Heart right ventricle (tissue), 16 donors: ENCODE measurements around the gene KRT7. TPM values are rescaled to one million over a fixed set of nuclear protein-coding genes. Genes with fewer than 3 reads are reported as not detected.
"Not testable (repeated sequence)": the region's sequence is repeated elsewhere in the genome, so short reads cannot be mapped to it uniquely, and the experiment has no call there.

Source experiments
- ATAC-seq, 8 donors: fragments of 200-7000 bp; cut with Tn5 transposase; one replicate each; pipeline ENCODE4 v1.9.1; 2020; ENCODE audit warnings: mild to moderate bottlenecking in 8 of 8, moderate library complexity in 8 of 8, moderate number of reproducible peaks in 1 of 8
- DNase-seq, 2 donors: peaks; one replicate each; pipeline ENCODE4 v3.0.0-alpha.2; 2020
- H3K27ac ChIP-seq, 10 donors: fragments of 200-600 bp; sonication (generic) in 2 of 10; one replicate each; pipeline versions ENCODE4 v1.5.0 to v1.8.0; 2020 to 2022; ENCODE audit warnings: mild to moderate bottlenecking in 3 of 10
- H3K27me3 ChIP-seq, 7 donors: fragments of 200-600 bp; one replicate each; pipeline ENCODE4 v1.8.0; 2021 to 2022; ENCODE audit warnings: mild to moderate bottlenecking in 2 of 7
- H3K36me3 ChIP-seq, 9 donors: fragments of 200-600 bp; sonication (generic) in 1 of 9; one replicate each; pipeline versions ENCODE4 v1.5.0 to v1.8.0; 2020 to 2022; ENCODE audit warnings: mild to moderate bottlenecking in 2 of 9
- H3K4me1 ChIP-seq, 9 donors: fragments of 200-600 bp; sonication (generic) in 1 of 9; one replicate each; pipeline versions ENCODE4 v1.5.0 to v1.8.0; 2020 to 2022; ENCODE audit warnings: mild to moderate bottlenecking in 4 of 9
- H3K4me3 ChIP-seq, 10 donors: fragments of 200-600 bp; sonication (generic) in 2 of 10; one replicate each; pipeline versions ENCODE4 v1.5.0 to v1.8.0; 2020 to 2022; ENCODE audit warnings: mild to moderate bottlenecking in 7 of 10, moderate library complexity in 2 of 10
- H3K9me3 ChIP-seq, 11 donors: fragments of 200-600 bp in 10 of 11; sonication (generic) in 2 of 11; one replicate each; pipeline versions ENCODE4 v1.5.0 to v1.8.0; 2013 to 2022; ENCODE audit warnings: mild to moderate bottlenecking in 2 of 11, control low read depth in 1 of 11, moderate library complexity in 1 of 11
- CTCF ChIP-seq, 9 donors: fragments of 200-600 bp; sonication (generic) in 2 of 9; IDR thresholded peaks; one replicate each; pipeline versions ENCODE4 v1.5.0 to v1.8.0; 2021 to 2022; ENCODE audit warnings: antibody characterized with exemption in 9 of 9, mild to moderate bottlenecking in 5 of 9, moderate library complexity in 1 of 9
- WGBS, 2 donors: extraction: QIAGEN DNeasy Blood & Tissue Kit; methylation state at CpG; one replicate each; pipeline ENCODE4 v1.1.7; 2013; ENCODE audit warnings: inconsistent platforms in 1 of 2; 5-methylcytosine and 5-hydroxymethylcytosine counted together
- intact Hi-C, 10 donors: fragments of 100-400 bp; cut with DNase I; formaldehyde crosslinking; loops; one replicate each; pipeline versions ENCODE4 v1.11.1 to v1.14.2; 2022
- polyA plus RNA-seq, 2 donors: library from polyadenylated mRNA; stranded (reverse); fragments of 200-250 nt; gene quantifications; one replicate each; pipeline ENCODE4 v1.2.3, GENCODE V29; 2013
- total RNA-seq, 10 donors: library from RNA; stranded (reverse); fragmentation: NEBNext Ultra II Directional in 3 of 10; extraction: Animal tissue kit (Norgen Biotek cat#: 25700) in 3 of 10; gene quantifications; one replicate each; pipeline versions ENCODE4 v1.2.1 to v1.2.4, GENCODE V29; 2021 to 2023
- donor health status: Arrhythmogenic right ventricular cardiomyopathy.
- donor health status: ischemic (EF 13 %, LVEDD 7.1; RV severe dilation, severe dysfunction).
- donor health status: healthy with polysubstance abuse.
- donor health status: DM: no; HTN: yes; CAD: no.
- donor health status: DM: no; HTN: no; CAD: no.
- donor health status: ischemic (EF 25% LVEDD 6.9; RV normal size, moderate dysfunction).
- donor health status: ischemic (EF 25% LVEDD 5.7; RV mildly dilated, moderate dysfunction).
- donor health status: healthy.
- donor health status: DM: yes; HTN: yes; CAD: no.
- donor health status: Ischemic cardiomyopathy.
- donor health status: ischemic (EF 35%, LVEDD 5.7; RV mildly dilated, moderate dysfunction).
- donor health status: nonischemic (EF 11% LVEDD 7.7; RV severe dilation, severe dysfunction).
- donor health status: DM: yes; HTN: yes; CAD: no.
- donor health status: PGD.
- donor health status: ischemic (EF 29% LVEDD 5.4; RV normal size, mild dysfunction).
- donor health status: nonischemic (EF 23%, LVEDD 6.1; RV moderate dilation, normal function).

KRT7 gene
- total and polyA plus RNA-seq, 12 donors: 0.59 to 10.8 (median 1.8) TPM; not detected in 3

GRCh38 chr12:52284562-52285171 lies 51.6 kb downstream of the KRT7 start:
- no peak for ATAC-seq
- no peak for DNase-seq
- TF ChIP-seq CTCF (IDR thresholded peaks at IDR 0.05): no peak
- Histone ChIP-seq H3K4me3 (no peak overlapping the region), H3K9me3 (no peaks in the 10 kb centered on the region), H3K4me1 (peaks cover 0 to 20% (median 10%) of the 10 kb centered on the region in 9 donors), H3K27ac (no peak overlapping the region), H3K36me3 (no peaks in the 10 kb centered on the region), H3K27me3 (peaks cover 0 to 5% (median under 1%) of the 10 kb centered on the region in 7 donors)
- WGBS, 2 donors: 75 to 79% methylated on average over 4 of the region's 4 CpGs
- intact Hi-C loops: no loop called here

GRCh38 chr12:52285172-52285745 lies 52.2 kb downstream of the KRT7 start:
- Histone ChIP-seq H3K27me3 (peaks cover 0 to under 1% (median 0%) of the 10 kb centered on the region in 7 donors), H3K9me3 (no peaks in the 10 kb centered on the region), H3K27ac (no peak overlapping the region), H3K4me3 (no peak overlapping the region), H3K4me1 (peaks cover 0 to 14% (median 9%) of the 10 kb centered on the region in 9 donors), H3K36me3 (no peaks in the 10 kb centered on the region)
- 92 to 93% methylated on average over 2 of the region's 2 CpGs for WGBS, 2 donors
- DNase-seq (no peak), ATAC-seq (no peak)
- intact Hi-C loops: no loop called here
- TF ChIP-seq CTCF (IDR thresholded peaks at IDR 0.05): no peak

DNA sequence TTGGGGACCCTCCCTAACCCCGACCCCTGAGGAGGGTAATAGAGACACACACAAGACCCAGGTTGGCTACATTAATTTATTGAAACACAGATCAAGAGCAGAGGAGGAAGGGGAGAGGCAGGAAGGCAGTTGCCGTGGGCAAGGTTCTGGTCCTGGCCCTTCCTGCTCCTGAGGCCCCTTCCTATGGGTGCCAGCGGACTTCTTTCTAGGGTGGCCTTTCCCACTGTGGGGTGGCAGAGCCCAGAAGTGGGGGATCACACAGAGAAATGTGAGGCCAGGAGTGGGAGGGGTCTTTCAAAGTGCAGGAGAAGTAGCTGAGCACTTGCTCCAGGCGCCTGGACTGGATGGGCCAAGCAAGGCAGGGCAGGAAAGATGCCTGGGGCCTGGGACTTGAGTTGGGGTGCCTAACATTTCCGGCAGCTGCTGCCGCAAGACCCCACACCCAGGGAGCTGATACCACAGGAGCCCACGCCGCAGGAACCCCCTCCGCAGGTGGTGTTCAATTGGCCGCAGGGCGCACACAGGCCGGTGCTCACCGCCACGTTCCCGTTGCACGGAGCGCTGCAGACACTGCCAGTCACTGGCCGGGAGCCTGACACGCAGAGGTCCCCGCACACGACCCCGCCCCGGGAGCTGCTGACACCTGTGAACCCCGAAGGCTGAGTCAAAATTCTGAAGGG lies 52.9 kb downstream of the KRT7 start:
- H3K36me3 ChIP-seq: no peaks in the 10 kb centered on the region
- WGBS, 2 donors: 87 to 88% methylated on average over 24 of the region's 24 CpGs
- TF ChIP-seq CTCF (IDR thresholded peaks at IDR 0.05): no peak
- intact Hi-C loops: no loop called here
- H3K9me3 ChIP-seq: no peaks in the 10 kb centered on the region
- DNase-seq (no peak), ATAC-seq (no peak)
- no peaks in the 10 kb centered on the region for H3K27me3 ChIP-seq
- H3K4me1 ChIP-seq: peaks cover 0 to 7% (median 2%) of the 10 kb centered on the region in 9 donors
- H3K27ac ChIP-seq: no peak overlapping the region
- H3K4me3 ChIP-seq: no peak overlapping the region

DNA sequence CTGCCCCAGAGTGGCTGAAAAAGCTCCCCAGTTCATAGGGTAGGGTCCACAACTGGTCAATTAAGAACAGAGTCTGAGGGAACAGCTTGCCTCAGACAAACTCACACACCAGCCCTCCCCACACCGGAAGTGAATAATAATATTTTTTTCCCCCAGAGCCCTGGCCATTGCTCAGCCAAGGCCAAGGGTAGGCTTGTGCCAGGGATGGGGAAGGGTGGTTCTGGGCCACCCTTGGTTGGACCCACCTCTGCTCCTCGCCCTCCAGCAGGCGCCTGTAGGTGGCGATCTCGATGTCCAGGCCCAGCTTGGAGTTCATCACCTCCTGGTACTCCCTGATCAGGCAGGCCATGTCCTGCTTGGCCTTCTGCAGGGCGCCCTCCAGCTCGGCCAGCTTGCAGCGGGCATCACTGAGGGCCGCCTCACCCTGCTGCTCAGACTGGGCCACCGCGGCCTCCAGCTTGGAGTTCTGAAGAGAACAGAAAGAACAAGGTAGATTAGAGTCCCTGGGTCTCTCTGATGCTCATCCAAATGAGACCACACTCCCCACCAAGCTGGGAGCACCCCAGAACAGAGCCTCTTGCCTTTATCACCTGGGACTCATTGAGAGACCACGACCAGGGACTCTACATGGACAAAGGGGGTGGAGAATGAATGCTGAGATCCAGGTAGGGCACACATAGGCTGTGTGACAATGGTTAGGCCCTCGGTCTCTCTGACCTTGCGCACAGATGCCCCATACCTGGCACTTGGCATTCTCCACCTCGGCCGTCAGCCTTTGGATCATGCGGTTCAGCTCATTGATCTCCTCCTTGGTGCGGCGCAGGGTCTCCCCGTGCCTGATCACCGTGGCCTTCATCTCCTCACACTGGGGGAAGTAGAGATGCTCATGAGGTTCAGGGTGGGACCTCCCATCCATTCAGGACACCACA lies 54.1 kb downstream of the KRT7 start:
- H3K4me3 ChIP-seq, DNase-seq, H3K9me3 ChIP-seq, H3K36me3 ChIP-seq, H3K27ac ChIP-seq, intact Hi-C loops, H3K4me1 ChIP-seq, ATAC-seq: not testable (repeated sequence)
- peaks cover 0 to 11% (median 9%) of the 10 kb centered on the region in 7 donors for H3K27me3 ChIP-seq
- WGBS, 2 donors: 81 to 92% methylated on average over 19 to 21 of the region's 21 CpGs

GRCh38 chr12:52287816-52288805 lies 55.1 kb downstream of the KRT7 start:
- peak in 1 of 8 donors; percentile 12 for ATAC-seq
- H3K36me3 ChIP-seq, H3K4me3 ChIP-seq, DNase-seq, H3K27ac ChIP-seq, H3K9me3 ChIP-seq, intact Hi-C loops, H3K4me1 ChIP-seq: not testable (repeated sequence)
- peaks cover 0 to 20% (median 19%) of the 10 kb centered on the region in 7 donors for H3K27me3 ChIP-seq
- WGBS, 2 donors: 76 to 79% methylated on average over 17 of the region's 17 CpGs

DNA sequence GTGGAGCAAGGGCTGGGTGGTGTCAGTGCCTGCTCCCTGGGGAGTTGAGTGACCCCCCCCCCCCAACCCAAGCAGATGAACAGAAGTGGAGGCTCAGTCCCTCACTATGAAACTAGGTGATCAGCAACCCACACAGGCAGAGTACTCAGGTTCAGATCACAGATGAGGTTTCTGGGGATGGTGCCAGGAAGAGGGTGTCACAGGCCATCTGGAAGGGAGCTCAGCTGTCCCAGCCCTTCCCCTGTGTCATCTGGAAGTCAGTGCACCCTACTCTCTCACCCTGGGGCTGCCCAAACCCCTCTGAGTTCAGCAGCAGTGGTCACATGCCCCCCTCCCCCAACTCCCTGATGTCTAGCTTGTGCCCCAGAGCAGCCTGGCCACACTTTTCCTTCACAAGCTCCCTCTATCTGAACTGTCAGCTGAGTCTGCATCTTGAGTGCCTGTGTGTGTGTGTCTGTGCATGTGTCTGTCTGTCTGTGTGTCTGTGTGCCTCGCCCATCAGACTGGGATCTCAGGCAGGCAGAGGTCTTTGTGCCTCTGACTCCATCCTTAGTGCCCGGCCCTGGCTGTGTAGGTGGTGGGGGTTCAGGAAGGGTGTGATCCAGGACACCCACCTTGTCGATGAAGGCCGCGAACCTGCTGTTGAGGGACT lies 57.6 kb downstream of the KRT7 start:
- H3K4me3 ChIP-seq, H3K27ac ChIP-seq, H3K4me1 ChIP-seq, H3K9me3 ChIP-seq, intact Hi-C loops, DNase-seq, H3K36me3 ChIP-seq, ATAC-seq: not testable (repeated sequence)
- WGBS, 2 donors: no CpG with 5 or more reads among the region's 5 CpGs
- H3K27me3 ChIP-seq: peaks cover 0 to 36% (median 27%) of the 10 kb centered on the region in 7 donors
